Calu3 (cell line): Measurements from ENCODE around the gene PSME1. TPM values are rescaled to one million over a fixed set of nuclear protein-coding genes. Genes with fewer than 3 reads are reported as not detected.
A peak's percentile ranks its signal among the peaks of the same experiment; 100 is the strongest.

Experiments used
- BruUV-seq: library from RNA; stranded (reverse); fragments of 400-500 nt; replicated peaks from 2 replicates; lab custom pipeline; 2021; lab: Mats Ljungman, UMichigan
- CTCF ChIA-PET: fragments of 300-600 bp; sonication (Branson Sonifier 250); formaldehyde crosslinking; loops from one replicate; lab custom pipeline; 2022; ENCODE audit warnings: antibody characterized with exemption; lab: Charles Lee
- DNase-seq: peaks from one replicate; pipeline ENCODE4 v3.0.0; 2022
- H3K27ac Mint-ChIP-seq: one replicate; pipeline ENCODE4 v1.8.0; 2022; ENCODE audit warnings: mixed read lengths; ENCODE audit not compliant: unreplicated experiment
- H3K27me3 Mint-ChIP-seq: one replicate; pipeline ENCODE4 v1.8.0; 2022; ENCODE audit warnings: mixed read lengths; ENCODE audit not compliant: unreplicated experiment
- H3K36me3 Mint-ChIP-seq: one replicate; pipeline ENCODE4 v1.8.0; 2022; ENCODE audit warnings: mild to moderate bottlenecking, moderate library complexity, mixed read lengths; ENCODE audit not compliant: insufficient read depth, unreplicated experiment
- H3K4me1 Mint-ChIP-seq: one replicate; pipeline ENCODE4 v1.8.0; 2022; ENCODE audit warnings: mild to moderate bottlenecking, low read depth, mixed read lengths; ENCODE audit not compliant: unreplicated experiment
- H3K4me3 Mint-ChIP-seq: one replicate; pipeline ENCODE4 v1.8.0; 2022; ENCODE audit warnings: mild to moderate bottlenecking, low read depth, moderate library complexity, mixed read lengths; ENCODE audit not compliant: unreplicated experiment
- H3K9me3 Mint-ChIP-seq: one replicate; pipeline ENCODE4 v1.8.0; 2022; ENCODE audit warnings: low read depth, mixed read lengths; ENCODE audit not compliant: unreplicated experiment
- CTCF ChIP-seq: fragments of 200-600 bp; IDR thresholded peaks from one replicate; pipeline ENCODE4 v1.8.0; 2022; ENCODE audit warnings: antibody characterized with exemption; ENCODE audit not compliant: unreplicated experiment
- intact Hi-C: fragments of 100-400 bp; cut with micrococcal nuclease; formaldehyde crosslinking; loops from one replicate; pipeline ENCODE4 v1.10.0; 2022; ENCODE audit not compliant: unreplicated experiment
- total RNA-seq: library from RNA; stranded (reverse); gene quantifications from 2 replicates; pipeline ENCODE4 v1.2.3, GENCODE V29; 2022

Gene PSME1
- total RNA-seq, 1 experiment from 2014 or later: 259 TPM

- peaks cover 67% of the 10 kb centered on the region for H3K36me3 Mint-ChIP-seq
- TF ChIP-seq CTCF: no peak
- no peaks in the 10 kb centered on the region for H3K27me3 Mint-ChIP-seq
- H3K4me3 Mint-ChIP-seq: no peak overlapping the region
- H3K27ac Mint-ChIP-seq: peak overlapping the region; percentile 28
- H3K9me3 Mint-ChIP-seq: no peaks in the 10 kb centered on the region
- CTCF ChIA-PET: no interaction called here
- BruUV-seq: no TSS peak
- H3K4me1 Mint-ChIP-seq: peaks cover 36% of the 10 kb centered on the region
- intact Hi-C loops: no loop called here
- no peak for DNase-seq
These were observed 8.5 kb downstream of the PSME1 start for GRCh38 chr14:24144451-24144850.

- Mint-ChIP-seq H3K36me3 (peaks cover 69% of the 10 kb centered on the region), H3K4me1 (peaks cover 35% of the 10 kb centered on the region), H3K27me3 (no peaks in the 10 kb centered on the region), H3K4me3 (peak overlapping the region; percentile 89), H3K27ac (peak overlapping the region; percentile 77), H3K9me3 (no peaks in the 10 kb centered on the region)
- DNase-seq: no peak
- TF ChIP-seq CTCF: no peak
- intact Hi-C loops: no loop called here
- BruUV-seq: no TSS peak
- CTCF ChIA-PET: interaction anchor here (1.2 to 2.9 kb wide), 2 partner anchors 16 to 87 kb away, joined by 3 to 24 read pairs; partner anchors contain the start of gene IRF9
These were observed 9.2 kb downstream of the PSME1 start for GRCh38 chr14:24145219-24145618.

GRCh38 chr14:24145690-24146452, 9.9 kb downstream of the PSME1 start:
- BruUV-seq: TSS peak; percentile 64

More at GRCh38 chr14:24145690-24146452, 9.9 kb downstream of the PSME1 start:
- Mint-ChIP-seq H3K4me3 (peak overlapping the region; percentile 89), H3K27ac (peak overlapping the region; percentile 77), H3K9me3 (no peaks in the 10 kb centered on the region), H3K4me1 (peaks cover 35% of the 10 kb centered on the region), H3K36me3 (peaks cover 63% of the 10 kb centered on the region), H3K27me3 (no peaks in the 10 kb centered on the region)
- no peak for TF ChIP-seq CTCF
- intact Hi-C loops: loop anchor here (2.0 kb wide), 1 partner anchor 15 kb away; the partner anchor contains the start of gene IRF9
- CTCF ChIA-PET: interaction anchor here (0.8 to 2.9 kb wide), 6 partner anchors 10 to 87 kb away, joined by 3 to 24 read pairs (median 5); partner anchors contain the start of genes DCAF11, IRF9, MDP1 and NRL
- DNase-seq: no peak
